HepG2 (cell line): ENCODE results near the gene VAX1. TPM values are rescaled to one million over a fixed set of nuclear protein-coding genes. Genes with fewer than 3 reads are reported as not detected.

Experiments
- AGO1 ChIP-seq: fragments of 200-400 bp; formaldehyde crosslinking; IDR thresholded peaks from 2 replicates; pipeline ENCODE4 v1.6.1; 2017; ENCODE audit warnings: mild to moderate bottlenecking, low read depth, low read length, moderate library complexity; ENCODE audit not compliant: poor library complexity, severe bottlenecking
- CEBPB ChIP-seq: IDR thresholded peaks from 2 replicates; pipeline ENCODE4 v1.6.1; 2011; ENCODE audit warnings: low read depth, low read length, improper control_type of control experiment, borderline replicate concordance
- CTCF ChIP-seq: sonication (generic); formaldehyde crosslinking; IDR thresholded peaks from 2 replicates; pipeline ENCODE4 v1.5.0; 2020; ENCODE audit warnings: mild to moderate bottlenecking, missing genetic modification reagents, moderate library complexity
- EP300 ChIP-seq, 3 experiments: sonication (generic) in 1 of 3; formaldehyde crosslinking in 1 of 3; IDR thresholded peaks; 2 replicates each; pipeline versions ENCODE4 v1.5.1 to v1.6.1; 2011 to 2020; ENCODE audit warnings: low read depth in 2 of 3, low read length in 2 of 3, borderline replicate concordance in 1 of 3, improper control_type of control experiment in 1 of 3, mild to moderate bottlenecking in 1 of 3, missing genetic modification reagents in 1 of 3, moderate library complexity in 1 of 3
- HINFP ChIP-seq: sonication (generic); formaldehyde crosslinking; IDR thresholded peaks from 2 replicates; pipeline ENCODE4 v1.4.0; 2020; ENCODE audit warnings: low read depth, mild to moderate bottlenecking, missing genetic modification reagents
- HOXA9 ChIP-seq: sonication (generic); formaldehyde crosslinking; IDR thresholded peaks from 2 replicates; pipeline ENCODE4 v1.8.1; 2022; ENCODE audit warnings: missing genetic modification reagents, mild to moderate bottlenecking, moderate library complexity, borderline replicate concordance
- MTA3 ChIP-seq: sonication (generic); formaldehyde crosslinking; IDR thresholded peaks from 2 replicates; pipeline ENCODE4 v1.4.0; 2020; ENCODE audit warnings: missing genetic modification reagents
- MXD4 ChIP-seq: IDR thresholded peaks from 2 replicates; pipeline ENCODE4 v1.6.1; 2016; ENCODE audit warnings: mild to moderate bottlenecking, missing biosample characterization, missing genetic modification reagents
- NFYC ChIP-seq: IDR thresholded peaks from 2 replicates; pipeline ENCODE4 v1.6.1; 2016; ENCODE audit warnings: missing genetic modification reagents, missing compliant biosample characterization
- POGK ChIP-seq: sonication (generic); formaldehyde crosslinking; conservative IDR thresholded peaks from 2 replicates; pipeline ENCODE4 v1.8.0; 2022; ENCODE audit warnings: mild to moderate bottlenecking, moderate library complexity, missing genetic modification reagents
- RAD21 ChIP-seq: fragments of 450-650 bp; formaldehyde crosslinking; IDR thresholded peaks from 2 replicates; pipeline ENCODE4 v1.5.0; 2020; ENCODE audit warnings: mild to moderate bottlenecking
- SOX13 ChIP-seq, 3 experiments: fragments of 450-650 bp in 1 of 3; sonication (generic) in 1 of 3; formaldehyde crosslinking in 1 of 3; IDR thresholded peaks in 2 of 3; conservative IDR thresholded peaks in 1 of 3; 2 replicates each; pipeline versions ENCODE4 v1.5.0 to v1.6.1; 2016 to 2020; ENCODE audit warnings: antibody characterized with exemption in 1 of 3, mild to moderate bottlenecking in 1 of 3, missing compliant biosample characterization in 1 of 3, missing genetic modification reagents in 1 of 3, moderate library complexity in 1 of 3
- U2AF2 ChIP-seq: fragments of 200-400 bp; formaldehyde crosslinking; IDR thresholded peaks from 2 replicates; pipeline ENCODE4 v1.6.1; 2017; ENCODE audit warnings: low read depth, mild to moderate bottlenecking, low read length
- ZBTB8A ChIP-seq: sonication (generic); formaldehyde crosslinking; IDR thresholded peaks from 2 replicates; pipeline ENCODE4 v1.4.0; 2020; ENCODE audit warnings: mild to moderate bottlenecking, low read depth, missing genetic modification reagents, borderline replicate concordance
- ZNF180 ChIP-seq: sonication (generic); formaldehyde crosslinking; IDR thresholded peaks from 2 replicates; pipeline ENCODE4 v1.4.0; 2020; ENCODE audit warnings: low read depth, missing genetic modification reagents, borderline replicate concordance
- ZNF557 ChIP-seq: sonication (generic); formaldehyde crosslinking; IDR thresholded peaks from 2 replicates; pipeline ENCODE4 v1.4.0; 2020; ENCODE audit warnings: missing genetic modification reagents
- ZNF670 ChIP-seq: sonication (generic); formaldehyde crosslinking; IDR thresholded peaks from 2 replicates; pipeline ENCODE4 v1.8.0; 2022; ENCODE audit warnings: mild to moderate bottlenecking, missing genetic modification reagents, borderline replicate concordance
- polyA plus RNA-seq, 8 experiments: library from polyadenylated mRNA; depleted of rRNA in 3 of 8; stranded (reverse) in 7 of 8; unstranded in 1 of 8; fragments of >200 nt; fragmentation: Illumina TruSeq in 4 of 8; extraction: Trizol in 4 of 8; gene quantifications; 2 replicates each; pipeline versions ENCODE4 v1.2.1 to v1.2.3, GENCODE V29; 2011 to 2016; ENCODE audit warnings: low read depth in 4 of 8, missing spikeins in 1 of 8, mixed read lengths in 1 of 8; ENCODE audit not compliant: insufficient read depth in 1 of 8
- total RNA-seq, 5 experiments: library from RNA; depleted of rRNA; stranded (reverse); fragments of >200 nt; fragmentation: Illumina TruSeq; extraction: Trizol; gene quantifications; 2 replicates each; pipeline ENCODE4 v1.2.3, GENCODE V29; 2016; ENCODE audit warnings: low read depth in 1 of 5

VAX1 gene
- total and polyA plus RNA-seq, 2 of the 13 experiments (the other 11 are each of a cell fraction or from before 2014, with no cell fraction given) = not detected

GRCh38 chr10:117163061-117163953 is 25.2 kb upstream of the VAX1 start (continued):
- TF ChIP-seq ZBTB8A (CRISPR knock-in tag) = no peak
- no peak for TF ChIP-seq SOX13 (IDR thresholded peaks at IDR 0.05)
- no peak for TF ChIP-seq SOX13 (CRISPR knock-in tag; conservative IDR thresholded peaks at IDR 0.05 in 1 of 2, IDR thresholded peaks at IDR 0.05 in 1 of 2)
- TF ChIP-seq RAD21 (CRISPR knock-in tag) = 0 out of 2 replicates have a peak, but pooled peaks have one; percentile 10
- no peak for TF ChIP-seq CEBPB
- TF ChIP-seq NFYC (CRISPR knock-in tag) = no peak
- no peak for TF ChIP-seq POGK (CRISPR knock-in tag)
- TF ChIP-seq MTA3 (CRISPR knock-in tag) = no peak
- peak; percentile 30 for TF ChIP-seq CTCF (CRISPR knock-in tag)
- no peak for TF ChIP-seq ZNF180 (CRISPR knock-in tag)
- no peak for TF ChIP-seq ZNF557
- no peak for TF ChIP-seq ZNF670 (CRISPR knock-in tag)
- no peak for TF ChIP-seq AGO1
- no peak for TF ChIP-seq U2AF2
- no peak for TF ChIP-seq EP300 (IDR thresholded peaks at IDR 0.05; ENCODE audit: low read depth in 2 of 2, low read length in 2 of 2)
- no peak for TF ChIP-seq EP300 (CRISPR knock-in tag; IDR thresholded peaks at IDR 0.05; ENCODE audit: borderline replicate concordance)
- no peak for TF ChIP-seq HOXA9 (CRISPR knock-in tag)
- no peak for TF ChIP-seq HINFP (CRISPR knock-in tag)
- TF ChIP-seq MXD4 (CRISPR knock-in tag) = no peak
